Measurements from ENCODE around the gene ADAM12. TPM values are rescaled to one million over a fixed set of nuclear protein-coding genes. Genes with fewer than 3 reads are reported as not detected.
A peak's percentile ranks its signal among the peaks of the same experiment; 100 is the strongest.
"Not testable (repeated sequence)": the region's sequence is repeated elsewhere in the genome, so short reads cannot be mapped to it uniquely, and the experiment has no call there.

The ADAM12 gene
- polyA plus RNA-seq, 3 donors: 22.5 to 28.1 (median 26.0) TPM

DNA sequence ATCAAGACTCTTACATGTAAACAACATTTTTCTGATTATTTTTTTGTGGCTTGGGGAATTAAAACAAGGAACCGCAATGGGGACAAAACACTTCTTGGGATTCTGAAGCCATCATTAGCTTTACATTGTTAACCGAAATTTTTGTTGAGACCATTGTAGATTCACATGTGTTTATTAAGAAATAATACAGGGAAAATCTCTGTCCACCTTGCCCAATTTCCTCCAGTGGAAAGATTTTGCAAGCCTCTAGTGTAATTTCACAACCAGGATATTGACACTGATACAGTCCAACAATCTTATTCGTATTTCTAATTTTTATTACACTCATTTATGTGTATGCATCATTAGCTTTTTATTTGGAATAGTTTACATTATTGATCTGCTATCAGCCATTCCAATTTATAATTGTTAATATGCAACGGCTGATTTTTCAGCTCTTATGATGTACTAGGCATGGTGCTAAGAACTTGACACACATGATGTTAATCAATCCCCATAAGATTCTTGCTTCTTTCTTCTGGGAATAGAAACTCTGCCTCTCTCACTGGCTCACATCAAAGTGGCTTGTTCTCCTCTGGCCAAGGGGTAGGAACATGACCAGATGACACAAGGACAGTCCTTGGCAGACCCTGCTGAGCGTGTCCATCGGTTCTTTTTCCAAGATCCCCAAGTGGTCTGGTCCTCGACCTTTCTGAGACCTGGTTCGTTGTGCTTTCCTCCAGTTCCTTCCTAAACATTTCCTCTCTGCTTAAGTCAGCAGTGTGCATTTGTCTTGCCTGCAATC, 137.6 kb downstream of the ADAM12 start:
- no peak for DNase-seq (ENCODE audit: extremely low read depth in 1 of 11, low read depth in 9 of 11, low spot score in 4 of 11)

DNA sequence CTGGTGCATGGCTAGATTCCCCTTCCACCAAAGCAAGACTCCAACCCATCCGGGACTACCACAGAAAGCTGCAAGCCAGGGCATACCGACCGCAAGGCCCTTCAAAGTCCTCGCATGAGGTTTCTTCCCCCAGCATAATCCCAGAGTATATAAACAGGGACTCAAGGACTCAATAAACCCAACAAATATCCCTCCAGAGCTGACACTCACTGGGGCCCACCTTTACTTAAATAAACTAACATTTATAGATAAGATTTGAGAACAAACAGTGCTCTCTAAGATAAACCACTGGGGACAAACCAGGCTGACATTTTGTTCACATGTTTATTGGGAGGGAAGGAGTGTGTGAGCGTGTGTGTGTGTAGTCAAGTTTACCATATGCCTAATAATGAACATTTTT, 138.2 kb downstream of the ADAM12 start:
- DNase-seq (ENCODE audit: extremely low read depth in 1 of 11, low read depth in 9 of 11, low spot score in 4 of 11): no peak

DNA sequence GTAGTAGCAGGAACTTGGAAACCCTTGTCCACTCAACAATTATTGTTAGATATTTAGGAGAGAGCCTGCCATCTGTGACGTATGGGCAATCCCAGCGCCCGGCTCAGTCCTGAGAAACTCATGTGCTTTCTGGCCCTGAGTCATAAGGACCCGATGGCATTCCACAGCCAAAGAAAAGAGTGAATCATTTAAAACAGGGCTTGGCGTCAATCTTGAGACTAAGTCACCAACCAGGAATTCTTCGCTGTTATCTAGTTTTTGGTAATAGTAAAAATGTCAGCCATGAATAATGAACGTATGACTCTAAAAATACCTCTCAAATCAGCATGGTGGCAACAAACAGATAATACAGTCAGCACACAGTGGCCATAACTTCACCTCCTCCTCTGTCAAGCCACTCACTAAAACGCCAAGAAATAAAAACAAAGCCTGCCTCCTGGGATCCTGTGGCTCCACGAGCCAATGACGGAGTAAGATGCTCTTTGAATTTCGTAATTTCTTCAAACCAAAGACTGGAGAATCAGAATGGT, 140.8 kb downstream of the ADAM12 start:
- DNase-seq (ENCODE audit: extremely low read depth in 1 of 11, low read depth in 9 of 11, low spot score in 4 of 11): no peak

DNA sequence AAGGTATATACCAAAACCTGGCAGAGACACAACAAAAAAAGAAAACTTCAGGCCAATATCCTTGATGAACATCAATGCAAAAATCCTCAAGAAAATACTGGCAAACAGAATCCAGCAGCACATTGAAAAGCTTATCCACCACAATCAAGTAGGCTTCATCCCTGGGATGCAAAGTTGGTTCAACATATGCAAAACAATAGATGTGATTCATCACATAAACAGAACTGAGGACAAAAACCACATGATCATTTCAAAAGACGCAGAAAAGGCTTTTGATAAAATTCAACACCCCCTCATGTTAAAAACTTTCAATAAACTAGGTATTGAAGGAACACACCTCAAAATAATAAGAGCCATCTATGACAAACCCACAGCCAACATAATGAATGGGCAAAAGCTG, 141.9 kb downstream of the ADAM12 start:
- not testable (repeated sequence) for DNase-seq (ENCODE audit: extremely low read depth in 1 of 11, low read depth in 9 of 11, low spot score in 4 of 11)

DNA sequence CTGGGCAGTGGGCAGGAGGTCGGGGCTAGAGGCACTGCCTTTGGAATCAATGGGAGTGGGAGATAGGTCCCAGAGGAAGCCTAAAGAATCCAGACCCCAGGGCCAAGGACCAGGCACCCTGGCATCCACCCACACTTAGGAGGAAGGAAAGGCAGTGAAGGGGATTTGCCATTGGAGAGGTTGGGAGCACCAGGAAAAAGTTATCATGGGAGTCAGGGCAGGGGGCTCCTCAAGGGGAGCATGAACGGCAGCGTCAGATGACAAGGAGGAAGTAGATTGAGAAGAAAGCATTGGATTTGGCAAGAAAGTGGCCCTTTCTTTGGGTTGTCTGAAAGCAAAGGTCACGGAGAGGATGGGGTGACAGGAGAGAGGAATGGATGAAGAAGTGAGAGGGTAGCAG, 142.8 kb downstream of the ADAM12 start:
- DNase-seq (ENCODE audit: extremely low read depth in 1 of 11, low read depth in 9 of 11, low spot score in 4 of 11): no peak

DNA sequence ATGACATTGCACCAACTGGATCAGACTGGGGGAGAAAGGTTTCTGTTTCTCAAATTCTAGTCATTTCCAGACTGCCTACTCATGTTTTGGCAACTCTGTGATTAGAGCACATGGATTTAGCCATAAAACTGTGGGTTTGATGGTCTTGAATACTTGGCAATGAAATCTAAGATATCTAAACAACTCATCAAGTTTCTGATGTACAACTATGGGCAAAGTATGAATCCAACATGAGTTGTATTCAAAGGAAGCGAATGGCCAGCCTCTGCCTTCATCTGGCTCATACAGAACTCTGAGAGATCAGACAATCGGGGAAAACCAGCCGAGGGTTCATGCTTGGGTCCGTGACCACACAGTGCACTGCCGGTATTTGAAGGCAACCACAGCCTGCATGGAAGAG, 144.3 kb downstream of the ADAM12 start:
- no peak for DNase-seq (ENCODE audit: extremely low read depth in 1 of 11, low read depth in 9 of 11, low spot score in 4 of 11)

DNA sequence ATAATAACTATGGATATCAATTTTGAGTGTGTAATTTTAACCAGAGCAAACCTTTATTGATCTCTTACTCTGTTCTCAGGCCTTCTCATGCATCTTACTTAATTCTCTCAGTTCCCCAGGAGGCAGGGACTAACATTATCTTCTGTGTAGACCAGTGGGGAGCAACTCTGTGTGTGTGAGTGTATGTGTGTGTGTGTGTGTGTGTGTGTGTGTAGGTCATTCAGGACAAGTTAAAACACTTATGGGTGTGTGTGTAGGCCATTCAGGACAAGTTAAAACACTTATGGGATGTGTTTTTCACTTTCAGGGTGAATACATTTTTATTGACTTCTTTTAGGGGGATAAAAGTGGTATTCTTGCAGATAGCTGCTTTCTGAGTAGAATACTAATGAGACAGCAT, 145.0 kb downstream of the ADAM12 start:
- DNase-seq (ENCODE audit: extremely low read depth in 1 of 11, low read depth in 9 of 11, low spot score in 4 of 11): no peak

DNA sequence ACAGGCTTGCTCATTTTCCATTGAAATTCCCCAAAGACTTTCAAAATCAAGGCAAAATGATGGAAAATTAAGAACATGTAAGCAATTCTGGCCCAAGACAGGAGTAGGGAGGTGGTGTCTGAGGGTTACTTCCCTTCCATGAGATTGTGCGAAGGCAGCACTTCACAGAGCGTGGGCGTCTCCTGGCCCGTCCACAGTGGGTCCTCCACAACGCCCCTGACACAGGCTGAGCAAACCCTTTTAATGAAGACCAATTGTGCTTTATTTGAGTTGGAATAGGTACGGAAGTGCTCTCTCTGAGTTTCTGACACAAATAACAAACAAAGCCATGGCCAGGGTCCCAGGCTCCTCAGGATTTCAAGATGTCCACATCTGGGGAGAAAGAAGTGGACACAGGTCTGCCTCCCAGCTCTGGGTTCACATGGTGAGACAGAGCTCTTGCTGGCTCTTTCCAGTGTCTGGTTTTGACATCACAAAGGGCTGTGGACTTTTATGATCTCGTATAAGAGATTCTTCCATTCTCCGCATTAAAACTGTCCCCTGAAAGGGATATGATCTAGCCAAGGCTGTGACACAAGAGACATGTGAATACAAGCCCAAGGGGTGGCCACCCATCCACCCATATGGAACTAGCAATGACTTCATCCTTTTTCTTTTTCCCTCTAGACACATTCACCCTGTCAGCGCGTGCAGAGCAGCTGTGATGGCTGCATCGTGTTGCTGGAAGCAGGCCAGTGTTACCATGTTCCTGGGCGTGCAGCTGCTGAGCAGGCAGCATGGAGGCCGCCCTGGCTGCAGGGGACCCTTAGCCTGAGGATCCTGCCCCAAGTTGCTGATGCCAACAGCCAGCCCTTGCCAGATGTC, 145.6 kb downstream of the ADAM12 start:
- peak in 4 of 11 donors; percentile 38 to 68 (median 56) for DNase-seq (ENCODE audit: extremely low read depth in 1 of 11, low read depth in 9 of 11, low spot score in 4 of 11)

DNA sequence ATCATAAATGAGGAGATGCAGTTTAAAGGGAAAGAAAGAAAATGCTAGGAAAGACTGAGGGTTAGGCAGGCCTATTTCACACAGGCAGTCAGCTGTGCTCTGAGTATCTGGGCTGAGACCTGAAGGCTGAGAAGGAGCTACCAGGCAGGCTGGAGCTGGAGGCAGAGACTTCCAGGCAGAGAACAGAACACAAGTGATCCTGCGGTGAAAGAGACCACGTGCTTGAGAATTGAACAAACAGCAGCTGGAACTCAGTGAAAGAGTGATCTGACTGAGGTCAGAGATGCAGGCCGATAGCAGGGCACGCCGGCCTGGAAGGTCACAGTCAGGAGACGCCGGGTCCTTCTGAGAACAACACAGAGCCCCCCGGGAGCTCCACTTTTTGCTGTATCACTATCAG, 147.8 kb downstream of the ADAM12 start:
- DNase-seq (ENCODE audit: extremely low read depth in 1 of 11, low read depth in 9 of 11, low spot score in 4 of 11): no peak

DNA sequence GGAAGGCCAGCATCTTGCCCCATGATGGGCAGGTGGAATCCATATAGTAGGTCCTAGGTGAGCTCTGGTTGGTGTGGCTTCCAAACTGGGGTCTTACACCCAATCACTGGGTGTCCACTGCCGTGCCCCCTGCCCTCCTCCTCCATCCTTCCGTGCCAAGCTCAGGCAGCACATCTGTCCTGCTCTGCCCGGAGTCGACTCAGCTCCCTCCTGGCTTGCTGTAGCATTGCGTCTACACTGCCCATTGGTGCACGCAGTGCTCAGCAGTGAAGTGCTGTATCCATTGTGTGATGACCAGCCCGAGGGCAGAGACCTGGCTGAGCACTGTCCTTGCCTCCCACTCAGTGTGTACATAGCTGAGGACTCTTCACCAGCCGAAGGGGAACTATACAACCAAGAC, 148.4 kb downstream of the ADAM12 start:
- DNase-seq (ENCODE audit: extremely low read depth in 1 of 11, low read depth in 9 of 11, low spot score in 4 of 11): no peak

DNA sequence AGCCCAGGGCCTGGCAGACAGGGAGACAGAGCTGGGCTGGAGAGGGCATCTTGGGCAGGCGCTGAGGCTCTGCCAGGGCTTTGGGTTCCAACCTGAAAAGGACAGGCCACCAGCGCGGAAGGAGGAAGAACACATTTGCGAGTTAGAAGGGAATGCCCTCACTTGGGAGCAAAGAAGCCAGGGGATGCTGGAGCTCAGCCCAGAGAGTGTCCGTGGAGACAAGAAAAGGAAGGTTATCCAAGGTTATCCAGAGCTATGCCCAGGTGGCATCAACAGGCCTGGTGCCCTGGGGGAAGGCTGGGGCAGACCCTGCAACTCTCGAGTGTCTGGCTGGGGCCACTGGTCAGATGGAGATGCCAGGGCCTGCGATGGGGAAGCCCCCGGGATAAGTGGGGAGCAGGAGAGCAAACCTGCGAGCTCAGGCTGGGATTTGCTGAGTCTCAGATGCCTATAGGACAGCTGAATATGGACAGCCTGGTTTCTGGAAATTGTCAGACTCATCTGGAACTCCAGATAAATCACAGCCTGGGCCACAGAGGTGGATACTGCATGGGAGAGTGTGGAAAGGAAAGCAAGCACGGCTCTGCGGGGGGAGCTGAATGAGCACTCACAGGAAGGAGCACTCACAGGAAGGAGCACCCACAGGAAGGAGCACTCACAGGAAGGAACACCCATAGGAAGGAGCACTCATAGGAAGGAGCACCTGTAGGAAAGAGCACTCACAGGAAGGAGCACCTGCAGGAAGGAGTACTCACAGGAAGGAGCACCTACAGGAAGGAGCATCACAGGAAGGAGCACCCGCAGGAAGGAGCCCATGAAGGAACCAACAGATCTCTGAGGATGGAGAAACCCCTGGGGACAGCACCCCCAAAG, 152.1 kb downstream of the ADAM12 start:
- DNase-seq (ENCODE audit: extremely low read depth in 1 of 11, low read depth in 9 of 11, low spot score in 4 of 11): no peak

DNA sequence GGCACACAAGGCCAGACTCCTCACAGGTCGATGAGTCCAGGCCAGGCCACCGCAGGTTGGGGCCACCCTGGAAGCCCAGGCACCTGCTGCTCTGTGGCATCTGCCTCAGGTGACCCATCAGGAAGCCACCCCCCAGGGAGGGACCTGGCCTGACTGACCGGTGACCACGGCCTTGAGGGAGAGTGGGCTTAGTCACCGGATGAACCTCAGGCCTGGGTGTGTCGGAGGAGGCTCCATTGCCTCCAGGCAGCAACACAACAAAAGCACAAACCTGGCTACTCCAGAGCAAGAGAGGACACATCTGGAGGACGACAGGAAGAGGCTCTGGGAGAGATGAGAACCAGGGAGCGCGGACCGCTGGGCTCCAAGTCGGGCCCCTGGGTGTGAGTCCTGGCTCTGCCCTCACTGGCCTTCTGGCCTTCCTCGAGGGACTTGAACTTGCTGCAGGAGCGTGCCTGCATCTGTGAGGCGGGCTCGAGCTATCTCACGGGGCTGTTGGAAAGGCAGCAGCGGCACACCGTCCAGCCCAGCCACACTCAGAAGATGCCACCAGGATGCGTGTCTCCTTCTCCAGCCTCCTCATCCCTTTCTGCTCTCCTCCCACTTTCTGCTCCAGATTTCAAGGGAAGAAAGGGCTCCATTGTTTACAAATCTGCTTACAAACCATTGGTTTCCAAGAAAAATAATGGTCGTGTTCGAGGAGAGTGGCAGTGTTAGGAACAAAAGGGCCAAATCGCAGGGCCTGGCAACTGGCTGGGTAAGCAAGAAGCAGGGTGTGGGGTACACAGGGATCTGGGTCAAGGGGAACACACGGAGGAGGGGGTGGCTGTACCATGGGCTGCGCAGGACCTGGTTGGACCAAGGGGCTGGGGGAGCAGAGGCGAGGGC, 152.9 kb downstream of the ADAM12 start:
- no peak for DNase-seq (ENCODE audit: extremely low read depth in 1 of 11, low read depth in 9 of 11, low spot score in 4 of 11)

DNA sequence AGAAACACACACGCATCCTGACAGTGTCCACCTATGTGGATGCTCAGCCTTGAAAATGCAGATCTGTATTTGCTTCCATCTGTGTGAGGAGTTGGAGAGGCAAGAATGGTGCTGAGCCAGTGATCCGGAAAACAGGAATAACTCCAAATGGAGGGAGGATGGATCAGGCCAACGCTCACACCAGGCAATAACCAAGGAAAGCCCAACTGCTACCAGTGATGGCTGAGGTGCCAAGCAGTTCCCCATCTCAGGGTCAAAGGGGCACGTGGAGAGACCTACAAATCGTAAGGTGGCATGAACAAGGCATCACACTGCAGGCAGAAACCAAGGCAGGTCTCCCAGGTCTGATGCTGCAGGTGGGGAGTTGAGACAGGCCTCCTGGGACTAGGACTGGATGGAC, 153.6 kb downstream of the ADAM12 start:
- no peak for DNase-seq (ENCODE audit: extremely low read depth in 1 of 11, low read depth in 9 of 11, low spot score in 4 of 11)

DNA sequence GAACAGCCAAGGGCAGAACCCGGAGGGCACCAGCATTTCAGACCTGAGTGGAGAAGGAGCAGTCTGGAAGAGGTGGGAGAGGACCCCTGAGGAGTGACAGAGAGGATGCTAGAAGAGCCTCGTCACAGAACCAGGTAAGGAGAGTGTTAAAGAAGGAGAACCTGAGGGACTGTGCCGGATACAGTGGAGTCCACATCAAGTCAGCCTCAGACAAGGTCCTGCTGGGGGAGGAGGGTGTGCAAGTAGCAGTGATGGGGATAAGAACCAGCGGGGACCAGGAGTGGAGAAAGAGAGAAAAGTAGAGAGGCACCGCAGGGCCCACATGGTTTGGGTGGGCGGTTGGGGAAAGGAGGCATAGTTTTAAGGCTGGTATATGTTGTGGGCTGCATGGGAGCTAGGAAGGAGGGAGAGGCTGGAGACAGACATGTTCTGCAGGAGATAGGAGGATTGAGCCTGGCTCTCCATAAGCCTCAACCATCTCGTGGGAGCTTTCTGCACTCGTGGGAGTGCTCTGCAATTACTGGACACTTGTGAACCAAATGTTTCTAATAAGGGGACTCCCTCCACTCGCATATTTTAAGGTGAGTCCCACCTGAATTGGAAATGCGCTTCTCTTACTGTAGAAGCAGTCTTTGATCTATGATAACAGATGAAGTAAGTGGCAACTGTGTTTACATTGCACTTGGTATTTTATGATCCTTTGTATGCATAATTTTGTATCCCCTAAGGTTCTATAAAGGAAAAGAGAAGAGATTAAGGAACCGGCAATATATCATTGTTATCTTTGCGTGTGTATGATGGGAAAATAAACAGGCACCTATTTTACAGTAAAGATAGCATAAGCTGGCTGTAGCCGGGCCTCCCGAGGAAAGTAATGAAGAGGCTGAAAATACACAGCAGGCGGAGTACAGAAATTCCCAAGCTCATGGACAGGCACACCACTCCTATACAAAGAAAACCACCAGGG, 154.8 kb downstream of the ADAM12 start:
- DNase-seq (ENCODE audit: extremely low read depth in 1 of 11, low read depth in 9 of 11, low spot score in 4 of 11): no peak

DNA sequence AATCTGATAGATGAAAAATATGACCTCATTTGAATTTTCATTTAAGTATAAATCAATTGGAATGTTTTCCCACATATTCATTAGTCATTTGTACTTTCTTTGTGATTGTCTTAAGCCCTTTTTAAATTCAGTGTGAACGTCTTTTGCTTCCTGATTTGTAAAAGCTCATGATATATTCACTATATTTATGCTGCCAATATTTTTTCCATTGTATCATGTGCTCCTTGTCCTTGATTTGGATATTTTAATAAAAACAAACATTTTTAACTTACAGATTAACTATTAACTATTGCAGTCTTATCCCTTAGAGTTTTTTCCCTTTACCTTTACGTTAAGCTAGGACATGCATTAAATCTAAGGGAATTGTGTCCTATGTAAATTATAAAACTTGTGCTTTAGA, 157.7 kb downstream of the ADAM12 start:
- no peak for DNase-seq (ENCODE audit: extremely low read depth in 1 of 11, low read depth in 9 of 11, low spot score in 4 of 11)

DNA sequence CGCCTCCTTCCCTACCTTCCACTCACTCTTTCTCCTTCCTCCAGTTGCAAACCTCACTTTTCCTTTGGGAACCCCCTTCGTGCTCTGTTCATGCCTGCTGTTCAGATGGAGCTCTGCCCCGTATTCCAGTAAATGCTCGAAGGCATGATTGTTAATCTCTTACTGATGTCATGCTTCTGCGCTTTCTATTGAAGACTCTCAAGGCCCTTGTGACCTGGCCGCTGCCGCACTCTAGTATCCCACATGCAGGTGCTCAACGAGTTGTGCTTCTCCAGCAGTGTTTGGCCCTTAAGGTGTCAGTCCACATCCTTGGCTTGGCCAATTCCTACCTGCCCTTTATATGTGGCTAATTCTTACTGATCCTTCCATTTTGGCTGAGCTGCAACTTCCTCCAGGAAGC, 158.6 kb downstream of the ADAM12 start:
- no peak for DNase-seq (ENCODE audit: extremely low read depth in 1 of 11, low read depth in 9 of 11, low spot score in 4 of 11)

DNA sequence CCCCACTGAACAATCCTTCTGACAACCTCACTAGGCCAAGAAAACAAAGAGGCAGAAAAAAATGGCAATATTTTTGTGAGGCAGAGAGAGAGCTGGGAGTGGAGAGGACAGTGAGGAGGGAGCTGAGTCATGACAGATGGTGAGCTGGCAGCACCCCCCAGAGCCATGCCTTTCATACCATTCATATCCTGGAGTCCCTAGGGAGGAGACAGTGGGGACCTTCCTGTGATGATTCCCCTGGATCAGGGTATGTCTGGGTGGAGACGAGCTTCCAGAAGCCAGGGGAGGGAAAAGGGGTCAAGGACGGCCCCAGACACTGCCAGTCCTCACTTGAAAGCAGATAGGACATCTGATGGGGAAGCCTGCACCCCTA, 160.5 kb downstream of the ADAM12 start:
- DNase-seq (ENCODE audit: extremely low read depth in 1 of 11, low read depth in 9 of 11, low spot score in 4 of 11): no peak
